Astrocyte of the spinal cord (primary cell): ENCODE results near the gene BPTF.
A peak's percentile ranks its signal among the peaks of the same experiment; 100 is the strongest.

ENCODE experiments used
- DNase-seq: peaks from one replicate; pipeline ENCODE4 v3.0.0; 2011; ENCODE audit warnings: low read depth, low spot score
- H3K4me3 ChIP-seq: 2 replicates; pipeline ENCODE4 v1.5.1; 2011; ENCODE audit warnings: low read depth, mild to moderate bottlenecking, low read length, moderate library complexity
- in situ Hi-C: cut with HindIII; loops from 2 replicates; pipeline ENCODE4 v1.10.0; 2017; ENCODE audit warnings: low sequenced_read_pairs
- TF ChIP-seq, protein P1 (sequence below): IDR thresholded peaks from 2 replicates; pipeline ENCODE4 v1.5.1; 2012; ENCODE audit warnings: low read depth, mild to moderate bottlenecking, low read length, inconsistent platforms

Gene BPTF

DNA sequence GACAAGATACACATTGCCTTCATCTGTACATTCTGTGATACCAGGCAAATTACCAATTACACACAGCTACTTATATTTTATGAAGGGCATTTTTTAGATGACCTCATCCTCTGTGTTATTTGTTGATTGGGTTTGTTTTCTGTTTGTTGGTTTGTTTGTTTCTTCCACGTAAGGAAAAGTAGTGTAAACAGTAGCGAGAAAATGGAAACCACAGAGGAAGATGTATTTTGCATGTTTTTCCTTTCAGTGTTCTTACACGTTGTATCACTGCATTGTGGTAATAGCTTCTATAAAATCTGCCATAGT lies 158.0 kb downstream of the BPTF start:
- H3K4me3 ChIP-seq = no peak overlapping the region
- in situ Hi-C loops = no loop called here
- TF ChIP-seq, protein P1, sequence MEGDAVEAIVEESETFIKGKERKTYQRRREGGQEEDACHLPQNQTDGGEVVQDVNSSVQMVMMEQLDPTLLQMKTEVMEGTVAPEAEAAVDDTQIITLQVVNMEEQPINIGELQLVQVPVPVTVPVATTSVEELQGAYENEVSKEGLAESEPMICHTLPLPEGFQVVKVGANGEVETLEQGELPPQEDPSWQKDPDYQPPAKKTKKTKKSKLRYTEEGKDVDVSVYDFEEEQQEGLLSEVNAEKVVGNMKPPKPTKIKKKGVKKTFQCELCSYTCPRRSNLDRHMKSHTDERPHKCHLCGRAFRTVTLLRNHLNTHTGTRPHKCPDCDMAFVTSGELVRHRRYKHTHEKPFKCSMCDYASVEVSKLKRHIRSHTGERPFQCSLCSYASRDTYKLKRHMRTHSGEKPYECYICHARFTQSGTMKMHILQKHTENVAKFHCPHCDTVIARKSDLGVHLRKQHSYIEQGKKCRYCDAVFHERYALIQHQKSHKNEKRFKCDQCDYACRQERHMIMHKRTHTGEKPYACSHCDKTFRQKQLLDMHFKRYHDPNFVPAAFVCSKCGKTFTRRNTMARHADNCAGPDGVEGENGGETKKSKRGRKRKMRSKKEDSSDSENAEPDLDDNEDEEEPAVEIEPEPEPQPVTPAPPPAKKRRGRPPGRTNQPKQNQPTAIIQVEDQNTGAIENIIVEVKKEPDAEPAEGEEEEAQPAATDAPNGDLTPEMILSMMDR = no peak
- no peak for DNase-seq

DNA sequence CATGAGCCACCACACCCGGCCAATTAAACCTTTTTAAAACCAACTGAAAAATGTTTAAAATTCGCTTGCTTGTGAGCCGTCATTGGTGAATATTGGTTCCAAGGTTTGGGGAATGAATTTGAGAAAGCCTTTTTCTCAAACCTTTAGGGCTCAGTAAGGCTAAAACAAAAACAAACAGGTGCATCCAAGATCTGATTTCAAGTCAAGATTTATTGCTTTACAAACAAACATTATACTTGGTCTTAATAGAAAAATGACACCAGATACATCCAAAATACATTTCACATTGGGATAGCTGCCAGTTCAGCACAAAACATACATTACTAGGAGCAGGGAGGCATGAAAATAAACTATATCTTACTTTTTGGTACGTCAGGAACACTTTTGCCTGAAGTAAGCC lies 165.6 kb downstream of the BPTF start:
- in situ Hi-C loops = no loop called here
- no peak overlapping the region for H3K4me3 ChIP-seq
- no peak for DNase-seq
- TF ChIP-seq, protein P1 = no peak

DNA sequence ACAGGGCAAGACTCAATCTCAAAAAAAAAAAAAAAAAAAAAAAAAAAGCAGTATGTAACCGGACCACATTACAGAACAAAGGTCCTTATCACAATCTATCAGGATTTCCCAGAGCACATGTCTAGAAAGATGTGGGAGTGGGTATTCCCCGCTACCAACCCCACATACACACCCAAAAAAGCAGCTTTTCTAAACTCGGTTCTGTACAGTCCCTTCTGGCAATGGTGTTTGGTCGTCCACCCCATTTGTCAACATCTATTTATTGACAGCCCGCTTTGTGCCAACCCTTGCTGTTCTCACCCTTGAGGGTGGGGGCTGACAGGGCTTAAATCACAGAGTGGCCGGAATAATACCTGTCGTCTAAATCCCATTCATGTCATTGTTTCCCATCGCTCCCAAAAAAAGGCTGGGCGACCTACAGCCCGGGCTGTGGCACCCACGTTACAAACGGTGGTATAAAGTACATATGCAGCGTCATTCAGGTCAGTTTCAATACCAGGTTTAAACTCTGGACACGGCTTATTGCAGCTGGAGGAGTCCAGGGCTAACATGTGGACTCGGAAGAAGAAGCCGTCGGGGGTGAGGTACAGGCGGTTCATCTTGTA lies 167.3 kb downstream of the BPTF start:
- TF ChIP-seq, protein P1 = no peak
- in situ Hi-C loops = no loop called here
- peak overlapping the region; percentile 77 for H3K4me3 ChIP-seq
- DNase-seq = no peak

DNA sequence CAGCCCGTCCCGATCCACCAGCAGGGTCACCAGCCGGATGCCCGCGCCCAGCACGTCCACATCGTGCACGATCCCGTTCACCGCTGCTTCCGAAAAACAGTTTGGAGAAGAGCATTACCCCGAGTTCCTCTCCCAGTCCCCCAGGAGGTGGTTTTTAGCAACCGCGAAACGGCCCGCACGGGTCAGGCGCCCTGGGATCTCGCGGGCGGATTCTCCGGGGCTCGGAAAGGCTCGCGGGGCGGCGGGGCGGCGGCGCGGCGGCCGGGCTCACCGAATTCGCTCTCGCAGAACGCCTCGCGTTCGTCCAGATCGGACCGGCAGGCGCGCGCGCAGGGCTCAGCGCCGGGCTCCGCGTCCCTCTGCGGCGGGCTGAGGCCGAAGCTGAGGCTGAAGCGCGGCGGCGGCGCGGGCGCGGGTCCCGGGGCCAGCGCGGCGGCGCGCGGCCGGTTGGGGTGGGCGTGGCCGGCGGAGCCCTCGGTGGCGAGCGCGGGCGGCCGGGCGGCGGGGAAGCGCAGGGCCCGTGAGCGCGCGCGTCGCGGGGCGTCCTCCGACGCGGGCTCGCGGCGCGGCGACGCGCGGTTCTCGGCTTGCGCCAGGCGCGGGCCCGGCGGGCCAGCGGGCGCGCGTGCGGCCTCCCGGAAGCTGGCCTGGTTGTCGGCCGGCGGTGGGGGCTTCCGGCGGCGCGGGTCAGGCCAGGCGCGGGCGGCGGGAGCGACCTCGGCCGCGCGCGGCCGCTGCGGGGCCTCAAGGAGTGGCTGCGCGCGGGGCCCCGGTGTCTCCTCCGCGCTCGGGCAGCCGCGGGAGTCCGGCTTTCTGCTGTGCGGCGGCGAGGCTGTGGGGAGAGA lies 168.1 kb downstream of the BPTF start:
- peak overlapping the region; percentile 77 for H3K4me3 ChIP-seq
- peak; percentile 73 for DNase-seq
- TF ChIP-seq, protein P1 = no peak
- in situ Hi-C loops = no loop called here

DNA sequence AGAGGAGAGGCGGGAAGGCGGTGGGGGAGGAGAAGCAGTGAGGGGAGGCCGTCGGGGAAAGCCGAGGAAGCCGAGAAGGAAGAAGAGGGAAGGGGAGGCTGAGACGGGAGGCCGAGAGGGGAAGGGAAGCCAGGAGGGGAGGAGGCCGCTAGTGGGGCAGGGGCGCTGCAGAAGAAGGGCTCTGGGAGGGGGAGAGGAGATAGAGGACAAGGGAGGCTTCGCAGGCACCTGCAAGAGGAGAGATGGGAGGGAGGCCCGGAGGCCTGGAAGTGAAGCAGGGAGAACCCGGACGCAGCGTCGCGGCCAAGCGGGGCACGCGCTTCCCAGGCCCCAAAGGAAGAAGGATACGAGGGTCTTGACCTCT lies 168.7 kb downstream of the BPTF start:
- in situ Hi-C loops = no loop called here
- H3K4me3 ChIP-seq = peak overlapping the region; percentile 66
- TF ChIP-seq, protein P1 = no peak
- DNase-seq = no peak

DNA sequence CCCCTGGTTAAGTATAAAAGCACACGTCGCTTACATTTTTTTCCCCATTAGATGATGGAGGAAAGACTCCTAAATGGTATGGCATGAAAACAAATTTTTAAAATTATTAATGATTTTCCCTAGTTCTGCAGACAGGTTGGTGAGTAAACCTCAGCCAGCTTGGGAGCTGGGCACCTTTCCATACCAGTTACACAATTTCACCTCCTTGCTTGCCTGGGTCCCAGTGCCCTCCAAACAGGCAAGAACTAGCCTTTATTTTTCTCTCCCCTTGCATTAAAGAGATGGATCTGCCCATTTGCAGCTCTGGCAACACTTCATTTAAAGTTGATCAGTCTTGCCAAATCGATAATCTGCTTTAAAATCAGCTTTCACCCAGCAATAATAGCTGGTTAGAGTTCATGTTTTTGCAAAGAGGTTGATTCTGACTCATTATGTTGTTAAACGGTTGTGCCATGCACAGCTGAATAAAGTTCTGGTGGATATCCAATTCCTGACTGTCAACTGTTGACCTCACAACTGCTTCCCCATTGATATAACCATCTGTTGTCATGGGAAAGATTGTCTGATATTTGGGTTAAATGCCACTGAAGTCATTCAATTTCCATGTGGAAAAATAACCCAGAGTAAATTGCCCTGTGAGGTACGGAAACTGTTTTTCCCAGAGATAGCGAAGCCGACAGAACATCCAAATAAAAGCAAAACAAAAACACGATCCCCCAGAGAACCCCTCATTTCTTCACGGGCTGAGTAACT lies 169.7 kb downstream of the BPTF start:
- in situ Hi-C loops = no loop called here
- TF ChIP-seq, protein P1 = no peak
- DNase-seq = peak; percentile 75
- H3K4me3 ChIP-seq = peak overlapping the region; percentile 52
